GM23338 (cell line): Measurements from ENCODE around the gene SLX4. TPM values are rescaled to one million over a fixed set of nuclear protein-coding genes. Genes with fewer than 3 reads are reported as not detected.

ENCODE experiments used
- ATAC-seq: fragments of 200-7000 bp; cut with Tn5 transposase; 3 replicates; pipeline ENCODE4 v1.9.1; 2020
- DNase-seq: peaks from one replicate; pipeline ENCODE4 v3.0.0-alpha.2; 2015; ENCODE audit warnings: low spot score
- H2AFZ ChIP-seq: fragments of 200-600 bp; sonication (generic); 2 replicates; pipeline ENCODE4 v1.8.0; 2016; ENCODE audit warnings: antibody characterized with exemption, mild to moderate bottlenecking, moderate library complexity
- H3F3A ChIP-seq: fragments of 200-600 bp; sonication (generic); replicated peaks from 2 replicates; pipeline ENCODE4 v1.8.0; 2017; ENCODE audit warnings: antibody characterized with exemption, mixed run types, low read depth
- H3K27ac ChIP-seq: fragments of 200-600 bp; sonication (generic); 2 replicates; pipeline ENCODE4 v1.6.1; 2016; ENCODE audit warnings: low read depth
- H3K27me3 ChIP-seq: fragments of 200-600 bp; sonication (generic); 2 replicates; pipeline ENCODE4 v1.8.0; 2016; ENCODE audit warnings: mild to moderate bottlenecking, mixed run types, moderate library complexity; ENCODE audit not compliant: insufficient read depth
- H3K36me3 ChIP-seq: fragments of 200-600 bp; sonication (generic); 2 replicates; pipeline ENCODE4 v1.8.0; 2016; ENCODE audit warnings: mild to moderate bottlenecking; ENCODE audit not compliant: insufficient read depth
- H3K4me1 ChIP-seq: fragments of 200-600 bp; sonication (generic); 2 replicates; pipeline ENCODE4 v1.8.0; 2016; ENCODE audit warnings: mild to moderate bottlenecking, moderate library complexity; ENCODE audit not compliant: insufficient read depth
- H3K4me2 ChIP-seq: fragments of 200-600 bp; sonication (generic); 2 replicates; pipeline ENCODE4 v1.7.1; 2017; ENCODE audit warnings: mixed run types
- H3K4me3 ChIP-seq: fragments of 200-600 bp; sonication (generic); 2 replicates; pipeline ENCODE4 v1.6.1; 2016; ENCODE audit warnings: mixed run types
- H3K79me2 ChIP-seq: fragments of 200-600 bp; sonication (generic); replicated peaks from 2 replicates; pipeline ENCODE4 v1.8.0; 2017; ENCODE audit warnings: mild to moderate bottlenecking; ENCODE audit not compliant: insufficient read depth
- H3K9me2 ChIP-seq: fragments of 200-600 bp; sonication (generic); 2 replicates; pipeline ENCODE4 v1.8.0; 2017; ENCODE audit not compliant: insufficient read depth
- H4K20me1 ChIP-seq: fragments of 200-600 bp; sonication (generic); replicated peaks from 2 replicates; pipeline ENCODE4 v1.8.0; 2017; ENCODE audit warnings: mild to moderate bottlenecking; ENCODE audit not compliant: insufficient read depth
- H3K27ac Mint-ChIP-seq: 2 replicates; pipeline ENCODE4 v1.8.0; 2020; ENCODE audit warnings: inconsistent platforms, mild to moderate bottlenecking, moderate library complexity, mixed read lengths
- H3K27me3 Mint-ChIP-seq: 3 replicates; pipeline ENCODE4 v1.8.0; 2022; ENCODE audit warnings: low read depth, mild to moderate bottlenecking, moderate library complexity, mixed read lengths, inconsistent platforms; ENCODE audit not compliant: insufficient read depth, poor library complexity
- H3K36me3 Mint-ChIP-seq: 3 replicates; pipeline ENCODE4 v1.8.0; 2021; ENCODE audit warnings: low read depth, mild to moderate bottlenecking, inconsistent platforms, moderate library complexity, mixed read lengths
- H3K4me1 Mint-ChIP-seq: 3 replicates; pipeline ENCODE4 v1.8.0; 2020; ENCODE audit warnings: mild to moderate bottlenecking, inconsistent platforms, mixed read lengths
- H3K4me3 Mint-ChIP-seq: 3 replicates; pipeline ENCODE4 v1.8.0; 2021; ENCODE audit warnings: moderate library complexity, mild to moderate bottlenecking, inconsistent platforms, mixed read lengths
- H3K9me3 Mint-ChIP-seq: 3 replicates; pipeline ENCODE4 v1.8.0; 2020; ENCODE audit warnings: moderate library complexity, mild to moderate bottlenecking, inconsistent platforms, mixed read lengths
- CREB1 ChIP-seq: fragments of 250-450 bp; sonication (Bioruptor Pico); IDR thresholded peaks from 2 replicates; pipeline ENCODE4 v1.5.0; 2020; ENCODE audit warnings: low read depth, mild to moderate bottlenecking, moderate library complexity
- EZH2 ChIP-seq: fragments of 200-600 bp; sonication (generic); IDR thresholded peaks from one replicate; pipeline ENCODE4 v1.8.0; 2017; ENCODE audit warnings: antibody characterized with exemption, mild to moderate bottlenecking, low read depth; ENCODE audit not compliant: unreplicated experiment
- EZH2phosphoT487 ChIP-seq: fragments of 200-600 bp; sonication (generic); IDR thresholded peaks from one replicate; pipeline ENCODE4 v1.8.1; 2018; ENCODE audit warnings: antibody characterized with exemption; ENCODE audit not compliant: unreplicated experiment
- JUNB ChIP-seq: IDR thresholded peaks from one replicate; pipeline ENCODE4 v1.6.1; 2016; ENCODE audit warnings: antibody characterized with exemption; ENCODE audit not compliant: unreplicated experiment
- NANOG ChIP-seq: IDR thresholded peaks from 2 replicates; pipeline ENCODE4 v1.6.1; 2016; ENCODE audit warnings: antibody characterized with exemption, borderline replicate concordance
- POLR2AphosphoS5 ChIP-seq: IDR thresholded peaks from 2 replicates; pipeline ENCODE4 v1.6.1; 2016; ENCODE audit warnings: antibody characterized with exemption, low read depth
- STAT1 ChIP-seq: IDR thresholded peaks from one replicate; pipeline ENCODE4 v1.6.1; 2016; ENCODE audit warnings: antibody characterized with exemption; ENCODE audit not compliant: unreplicated experiment
- ZNF114 ChIP-seq: fragments of 250-450 bp; sonication (Bioruptor Pico); IDR thresholded peaks from 2 replicates; pipeline ENCODE4 v1.5.0; 2020; ENCODE audit warnings: mild to moderate bottlenecking, moderate library complexity
- ZNF331 ChIP-seq: fragments of 250-450 bp; sonication (Bioruptor Pico); IDR thresholded peaks from 2 replicates; pipeline ENCODE4 v1.5.0; 2020; ENCODE audit warnings: low read depth, mild to moderate bottlenecking, moderate library complexity
- polyA plus RNA-seq: library from polyadenylated mRNA; unstranded; fragments of >200 nt; fragmentation: Nextera tagmentation; extraction: Ambion mirVana; gene quantifications from 2 replicates; pipeline ENCODE4 v1.2.1, GENCODE V29; 2016
- total RNA-seq: library from RNA; depleted of rRNA; stranded (reverse); fragments of >200 nt; shearing (Covaris generic); gene quantifications from 2 replicates; pipeline ENCODE4 v1.2.3, GENCODE V29; 2014
- TF ChIP-seq, protein P1 (sequence below): IDR thresholded peaks from 2 replicates; pipeline ENCODE4 v1.6.1; 2016; ENCODE audit warnings: antibody characterized with exemption
- TF ChIP-seq, protein P2 (sequence below), 2 experiments: fragments of 200-600 bp in 1 of 2; sonication (generic) in 1 of 2; conservative IDR thresholded peaks; 2 replicates each; pipeline versions ENCODE4 v1.5.1 to v1.6.1; 2016 to 2017; ENCODE audit warnings: antibody characterized with exemption in 2 of 2, low read depth in 2 of 2, mild to moderate bottlenecking in 2 of 2, moderate library complexity in 1 of 2
- TF ChIP-seq, protein P3 (sequence below): IDR thresholded peaks from one replicate; pipeline ENCODE4 v1.6.1; 2018; ENCODE audit warnings: antibody characterized with exemption; ENCODE audit not compliant: unreplicated experiment
- TF ChIP-seq, protein P4 (sequence below): fragments of 250-450 bp; sonication (Bioruptor Pico); IDR thresholded peaks from 2 replicates; pipeline ENCODE4 v1.5.0; 2020; ENCODE audit warnings: mild to moderate bottlenecking, moderate library complexity

SLX4 gene
- total and polyA plus RNA-seq, 2 experiments from 2014 or later: 3.0 to 15.2 TPM

DNA sequence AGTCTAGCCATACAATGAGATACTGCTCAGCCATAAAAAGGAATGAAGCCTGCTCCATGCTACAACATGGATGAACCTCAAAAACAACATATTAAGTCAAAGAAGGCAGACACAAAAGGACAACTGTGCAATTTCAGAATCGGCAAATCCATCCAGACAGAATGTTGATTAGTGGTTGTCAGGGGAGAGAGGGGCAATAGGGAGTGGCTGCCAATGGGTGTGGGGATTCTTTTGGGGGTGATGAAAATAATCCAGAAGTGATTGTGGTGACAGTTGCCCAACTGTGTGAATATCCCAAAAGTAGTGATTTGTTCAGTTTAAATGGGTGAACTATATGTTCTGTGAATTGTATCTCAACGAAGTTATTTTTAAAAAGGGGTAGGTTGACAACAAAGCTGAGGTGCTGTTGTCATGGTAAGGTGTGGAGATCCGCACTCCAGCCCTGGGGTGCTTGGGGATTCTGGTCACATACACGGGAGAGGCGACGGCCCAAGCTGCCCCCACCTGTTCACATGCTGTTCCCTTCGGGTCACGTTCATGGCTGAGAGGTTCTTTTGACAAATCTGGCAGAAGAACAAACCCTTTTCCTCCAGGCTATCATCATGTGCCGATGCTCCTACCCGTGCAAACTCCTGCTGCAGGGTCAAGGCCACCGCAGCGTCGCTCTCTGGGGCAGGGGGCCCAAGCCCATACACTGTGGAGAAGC lies 9.6 kb downstream of the SLX4 start:
- Histone ChIP-seq H3K4me1 (no peaks in the 10 kb centered on the region), H3F3A (0 out of 2 replicates have a peak, but pooled peaks cover 2% of the 10 kb centered on the region), H3K9me2 (no peaks in the 10 kb centered on the region), H3K27ac (no peak overlapping the region), H3K36me3 (peaks cover 17% of the 10 kb centered on the region), H3K4me3 (no peak overlapping the region), H4K20me1 (no peaks in the 10 kb centered on the region; the same call in 1 of the 2 replicates), H2AFZ (no peak overlapping the region), H3K27me3 (no peaks in the 10 kb centered on the region), H3K4me2 (no peak overlapping the region), H3K79me2 (no peaks in the 10 kb centered on the region)
- Mint-ChIP-seq H3K27ac (no peak overlapping the region), H3K36me3 (peaks cover 83% of the 10 kb centered on the region), H3K27me3 (peaks cover 3% of the 10 kb centered on the region), H3K9me3 (peaks cover 30% of the 10 kb centered on the region), H3K4me3 (no peak overlapping the region), H3K4me1 (no peaks in the 10 kb centered on the region; the same call in 2 of the 3 replicates)
- ATAC-seq: no peak
- TF ChIP-seq ZNF114 (CRISPR knock-in tag) (no peak), NANOG (no peak), ZNF331 (CRISPR knock-in tag) (no peak), STAT1 (no peak), EZH2phosphoT487 (no peak), JUNB (no peak), POLR2AphosphoS5 (no peak), CREB1 (CRISPR knock-in tag) (no peak), EZH2 (no peak)
- TF ChIP-seq, protein P1, sequence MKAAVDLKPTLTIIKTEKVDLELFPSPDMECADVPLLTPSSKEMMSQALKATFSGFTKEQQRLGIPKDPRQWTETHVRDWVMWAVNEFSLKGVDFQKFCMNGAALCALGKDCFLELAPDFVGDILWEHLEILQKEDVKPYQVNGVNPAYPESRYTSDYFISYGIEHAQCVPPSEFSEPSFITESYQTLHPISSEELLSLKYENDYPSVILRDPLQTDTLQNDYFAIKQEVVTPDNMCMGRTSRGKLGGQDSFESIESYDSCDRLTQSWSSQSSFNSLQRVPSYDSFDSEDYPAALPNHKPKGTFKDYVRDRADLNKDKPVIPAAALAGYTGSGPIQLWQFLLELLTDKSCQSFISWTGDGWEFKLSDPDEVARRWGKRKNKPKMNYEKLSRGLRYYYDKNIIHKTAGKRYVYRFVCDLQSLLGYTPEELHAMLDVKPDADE: no peak
- TF ChIP-seq, protein P2, sequence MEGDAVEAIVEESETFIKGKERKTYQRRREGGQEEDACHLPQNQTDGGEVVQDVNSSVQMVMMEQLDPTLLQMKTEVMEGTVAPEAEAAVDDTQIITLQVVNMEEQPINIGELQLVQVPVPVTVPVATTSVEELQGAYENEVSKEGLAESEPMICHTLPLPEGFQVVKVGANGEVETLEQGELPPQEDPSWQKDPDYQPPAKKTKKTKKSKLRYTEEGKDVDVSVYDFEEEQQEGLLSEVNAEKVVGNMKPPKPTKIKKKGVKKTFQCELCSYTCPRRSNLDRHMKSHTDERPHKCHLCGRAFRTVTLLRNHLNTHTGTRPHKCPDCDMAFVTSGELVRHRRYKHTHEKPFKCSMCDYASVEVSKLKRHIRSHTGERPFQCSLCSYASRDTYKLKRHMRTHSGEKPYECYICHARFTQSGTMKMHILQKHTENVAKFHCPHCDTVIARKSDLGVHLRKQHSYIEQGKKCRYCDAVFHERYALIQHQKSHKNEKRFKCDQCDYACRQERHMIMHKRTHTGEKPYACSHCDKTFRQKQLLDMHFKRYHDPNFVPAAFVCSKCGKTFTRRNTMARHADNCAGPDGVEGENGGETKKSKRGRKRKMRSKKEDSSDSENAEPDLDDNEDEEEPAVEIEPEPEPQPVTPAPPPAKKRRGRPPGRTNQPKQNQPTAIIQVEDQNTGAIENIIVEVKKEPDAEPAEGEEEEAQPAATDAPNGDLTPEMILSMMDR (conservative IDR thresholded peaks at IDR 0.05; ENCODE audit: low read depth in 2 of 2): no peak
- TF ChIP-seq, protein P3, sequence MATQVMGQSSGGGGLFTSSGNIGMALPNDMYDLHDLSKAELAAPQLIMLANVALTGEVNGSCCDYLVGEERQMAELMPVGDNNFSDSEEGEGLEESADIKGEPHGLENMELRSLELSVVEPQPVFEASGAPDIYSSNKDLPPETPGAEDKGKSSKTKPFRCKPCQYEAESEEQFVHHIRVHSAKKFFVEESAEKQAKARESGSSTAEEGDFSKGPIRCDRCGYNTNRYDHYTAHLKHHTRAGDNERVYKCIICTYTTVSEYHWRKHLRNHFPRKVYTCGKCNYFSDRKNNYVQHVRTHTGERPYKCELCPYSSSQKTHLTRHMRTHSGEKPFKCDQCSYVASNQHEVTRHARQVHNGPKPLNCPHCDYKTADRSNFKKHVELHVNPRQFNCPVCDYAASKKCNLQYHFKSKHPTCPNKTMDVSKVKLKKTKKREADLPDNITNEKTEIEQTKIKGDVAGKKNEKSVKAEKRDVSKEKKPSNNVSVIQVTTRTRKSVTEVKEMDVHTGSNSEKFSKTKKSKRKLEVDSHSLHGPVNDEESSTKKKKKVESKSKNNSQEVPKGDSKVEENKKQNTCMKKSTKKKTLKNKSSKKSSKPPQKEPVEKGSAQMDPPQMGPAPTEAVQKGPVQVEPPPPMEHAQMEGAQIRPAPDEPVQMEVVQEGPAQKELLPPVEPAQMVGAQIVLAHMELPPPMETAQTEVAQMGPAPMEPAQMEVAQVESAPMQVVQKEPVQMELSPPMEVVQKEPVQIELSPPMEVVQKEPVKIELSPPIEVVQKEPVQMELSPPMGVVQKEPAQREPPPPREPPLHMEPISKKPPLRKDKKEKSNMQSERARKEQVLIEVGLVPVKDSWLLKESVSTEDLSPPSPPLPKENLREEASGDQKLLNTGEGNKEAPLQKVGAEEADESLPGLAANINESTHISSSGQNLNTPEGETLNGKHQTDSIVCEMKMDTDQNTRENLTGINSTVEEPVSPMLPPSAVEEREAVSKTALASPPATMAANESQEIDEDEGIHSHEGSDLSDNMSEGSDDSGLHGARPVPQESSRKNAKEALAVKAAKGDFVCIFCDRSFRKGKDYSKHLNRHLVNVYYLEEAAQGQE: no peak
- TF ChIP-seq, protein P4, sequence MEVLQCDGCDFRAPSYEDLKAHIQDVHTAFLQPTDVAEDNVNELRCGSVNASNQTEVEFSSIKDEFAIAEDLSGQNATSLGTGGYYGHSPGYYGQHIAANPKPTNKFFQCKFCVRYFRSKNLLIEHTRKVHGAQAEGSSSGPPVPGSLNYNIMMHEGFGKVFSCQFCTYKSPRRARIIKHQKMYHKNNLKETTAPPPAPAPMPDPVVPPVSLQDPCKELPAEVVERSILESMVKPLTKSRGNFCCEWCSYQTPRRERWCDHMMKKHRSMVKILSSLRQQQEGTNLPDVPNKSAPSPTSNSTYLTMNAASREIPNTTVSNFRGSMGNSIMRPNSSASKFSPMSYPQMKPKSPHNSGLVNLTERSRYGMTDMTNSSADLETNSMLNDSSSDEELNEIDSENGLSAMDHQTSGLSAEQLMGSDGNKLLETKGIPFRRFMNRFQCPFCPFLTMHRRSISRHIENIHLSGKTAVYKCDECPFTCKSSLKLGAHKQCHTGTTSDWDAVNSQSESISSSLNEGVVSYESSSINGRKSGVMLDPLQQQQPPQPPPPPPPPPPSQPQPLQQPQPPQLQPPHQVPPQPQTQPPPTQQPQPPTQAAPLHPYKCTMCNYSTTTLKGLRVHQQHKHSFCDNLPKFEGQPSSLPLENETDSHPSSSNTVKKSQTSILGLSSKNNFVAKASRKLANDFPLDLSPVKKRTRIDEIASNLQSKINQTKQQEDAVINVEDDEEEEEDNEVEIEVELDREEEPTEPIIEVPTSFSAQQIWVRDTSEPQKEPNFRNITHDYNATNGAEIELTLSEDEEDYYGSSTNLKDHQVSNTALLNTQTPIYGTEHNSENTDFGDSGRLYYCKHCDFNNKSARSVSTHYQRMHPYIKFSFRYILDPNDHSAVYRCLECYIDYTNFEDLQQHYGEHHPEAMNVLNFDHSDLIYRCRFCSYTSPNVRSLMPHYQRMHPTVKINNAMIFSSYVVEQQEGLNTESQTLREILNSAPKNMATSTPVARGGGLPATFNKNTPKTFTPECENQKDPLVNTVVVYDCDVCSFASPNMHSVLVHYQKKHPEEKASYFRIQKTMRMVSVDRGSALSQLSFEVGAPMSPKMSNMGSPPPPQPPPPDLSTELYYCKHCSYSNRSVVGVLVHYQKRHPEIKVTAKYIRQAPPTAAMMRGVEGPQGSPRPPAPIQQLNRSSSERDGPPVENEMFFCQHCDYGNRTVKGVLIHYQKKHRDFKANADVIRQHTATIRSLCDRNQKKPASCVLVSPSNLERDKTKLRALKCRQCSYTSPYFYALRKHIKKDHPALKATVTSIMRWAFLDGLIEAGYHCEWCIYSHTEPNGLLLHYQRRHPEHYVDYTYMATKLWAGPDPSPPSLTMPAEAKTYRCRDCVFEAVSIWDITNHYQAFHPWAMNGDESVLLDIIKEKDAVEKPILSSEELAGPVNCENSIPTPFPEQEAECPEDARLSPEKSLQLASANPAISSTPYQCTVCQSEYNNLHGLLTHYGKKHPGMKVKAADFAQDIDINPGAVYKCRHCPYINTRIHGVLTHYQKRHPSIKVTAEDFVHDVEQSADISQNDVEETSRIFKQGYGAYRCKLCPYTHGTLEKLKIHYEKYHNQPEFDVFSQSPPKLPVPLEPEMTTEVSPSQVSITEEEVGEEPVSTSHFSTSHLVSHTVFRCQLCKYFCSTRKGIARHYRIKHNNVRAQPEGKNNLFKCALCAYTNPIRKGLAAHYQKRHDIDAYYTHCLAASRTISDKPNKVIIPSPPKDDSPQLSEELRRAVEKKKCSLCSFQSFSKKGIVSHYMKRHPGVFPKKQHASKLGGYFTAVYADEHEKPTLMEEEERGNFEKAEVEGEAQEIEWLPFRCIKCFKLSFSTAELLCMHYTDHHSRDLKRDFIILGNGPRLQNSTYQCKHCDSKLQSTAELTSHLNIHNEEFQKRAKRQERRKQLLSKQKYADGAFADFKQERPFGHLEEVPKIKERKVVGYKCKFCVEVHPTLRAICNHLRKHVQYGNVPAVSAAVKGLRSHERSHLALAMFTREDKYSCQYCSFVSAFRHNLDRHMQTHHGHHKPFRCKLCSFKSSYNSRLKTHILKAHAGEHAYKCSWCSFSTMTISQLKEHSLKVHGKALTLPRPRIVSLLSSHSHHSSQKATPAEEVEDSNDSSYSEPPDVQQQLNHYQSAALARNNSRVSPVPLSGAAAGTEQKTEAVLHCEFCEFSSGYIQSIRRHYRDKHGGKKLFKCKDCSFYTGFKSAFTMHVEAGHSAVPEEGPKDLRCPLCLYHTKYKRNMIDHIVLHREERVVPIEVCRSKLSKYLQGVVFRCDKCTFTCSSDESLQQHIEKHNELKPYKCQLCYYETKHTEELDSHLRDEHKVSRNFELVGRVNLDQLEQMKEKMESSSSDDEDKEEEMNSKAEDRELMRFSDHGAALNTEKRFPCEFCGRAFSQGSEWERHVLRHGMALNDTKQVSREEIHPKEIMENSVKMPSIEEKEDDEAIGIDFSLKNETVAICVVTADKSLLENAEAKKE (CRISPR knock-in tag): no peak
- no peak for DNase-seq
